Fibroblast of skin of left quadriceps (primary cell): ENCODE results near the gene SLC31A2.

ENCODE experiments used
- DNase-seq, 2 experiments: peaks; one replicate each; pipeline ENCODE4 v3.0.0-alpha.2; 2013; ENCODE audit warnings: low read depth in 2 of 2

SLC31A2 gene

GRCh38 chr9:113186137-113186755 lies 35.4 kb downstream of the SLC31A2 start:
- no peak for DNase-seq

GRCh38 chr9:113187929-113188595 lies 37.3 kb downstream of the SLC31A2 start:
- DNase-seq, result peak; percentile 51 to 53

GRCh38 chr9:113192455-113192854 lies 41.6 kb downstream of the SLC31A2 start:
- no peak for DNase-seq

- DNase-seq, result no peak
These were observed 49.0 kb downstream of the SLC31A2 start for GRCh38 chr9:113199683-113200329.

- no peak for DNase-seq
These were observed 54.6 kb downstream of the SLC31A2 start for GRCh38 chr9:113205432-113205831.

- DNase-seq, result no peak
These were observed 55.1 kb downstream of the SLC31A2 start for GRCh38 chr9:113205861-113206260.

- DNase-seq, result no peak
These were observed 60.0 kb downstream of the SLC31A2 start for GRCh38 chr9:113210815-113211214.
